ENCODE data around the gene WNT9B.

Gene WNT9B

GRCh38 chr17:46903762-46904672 lies 52.6 kb downstream of the WNT9B start:
- Histone ChIP-seq H2AFZ (ENCODE audit: low read depth) (no peak overlapping the region), H4K20me1 (ENCODE audit: insufficient read depth) (no peaks in the 10 kb centered on the region), H3K79me2 (ENCODE audit: insufficient read depth, low read depth) (no peaks in the 10 kb centered on the region), H3K36me3 (ENCODE audit: insufficient read depth) (no peaks in the 10 kb centered on the region), H3K9ac (no peak overlapping the region), H3K27me3 (ENCODE audit: insufficient read depth, low read depth) (no peaks in the 10 kb centered on the region), H3K4me3 (IDR thresholded peaks at IDR 0.05; ENCODE audit: insufficient read depth, low read depth, low read length) (no peak overlapping the region), H3K27ac (no peak overlapping the region), H3K4me1 (ENCODE audit: low read depth, poor library complexity, severe bottlenecking) (no peaks in the 10 kb centered on the region), H3K4me2 (no peak overlapping the region)
- no peak for TF ChIP-seq CTCF (conservative IDR thresholded peaks at IDR 0.05; ENCODE audit: low read depth, low read length)

GRCh38 chr17:46908068-46908737 lies 56.8 kb downstream of the WNT9B start:
- no peak overlapping the region for H3K4me3 ChIP-seq (IDR thresholded peaks at IDR 0.05; ENCODE audit: insufficient read depth, low read depth, low read length)
- H3K79me2 ChIP-seq (ENCODE audit: insufficient read depth, low read depth) = no peaks in the 10 kb centered on the region
- TF ChIP-seq CTCF (conservative IDR thresholded peaks at IDR 0.05; ENCODE audit: low read depth, low read length) = no peak
- no peak overlapping the region for H2AFZ ChIP-seq (ENCODE audit: low read depth)
- no peak overlapping the region for H3K9ac ChIP-seq
- H3K4me1 ChIP-seq (ENCODE audit: low read depth, poor library complexity, severe bottlenecking) = no peaks in the 10 kb centered on the region
- no peak overlapping the region for H3K4me2 ChIP-seq
- H3K36me3 ChIP-seq (ENCODE audit: insufficient read depth) = no peaks in the 10 kb centered on the region
- H3K27me3 ChIP-seq (ENCODE audit: insufficient read depth, low read depth) = no peaks in the 10 kb centered on the region
- H4K20me1 ChIP-seq (ENCODE audit: insufficient read depth) = no peaks in the 10 kb centered on the region
- H3K27ac ChIP-seq = no peak overlapping the region

GRCh38 chr17:46910179-46910927 lies 59.0 kb downstream of the WNT9B start:
- Histone ChIP-seq H4K20me1 (ENCODE audit: insufficient read depth) (no peaks in the 10 kb centered on the region), H3K4me2 (no peak overlapping the region), H2AFZ (ENCODE audit: low read depth) (no peak overlapping the region), H3K27ac (no peak overlapping the region), H3K4me3 (IDR thresholded peaks at IDR 0.05; ENCODE audit: insufficient read depth, low read depth, low read length) (no peak overlapping the region), H3K79me2 (ENCODE audit: insufficient read depth, low read depth) (no peaks in the 10 kb centered on the region), H3K9ac (no peak overlapping the region), H3K27me3 (ENCODE audit: insufficient read depth, low read depth) (no peaks in the 10 kb centered on the region), H3K4me1 (ENCODE audit: low read depth, poor library complexity, severe bottlenecking) (no peaks in the 10 kb centered on the region), H3K36me3 (ENCODE audit: insufficient read depth) (no peaks in the 10 kb centered on the region)
- no peak for TF ChIP-seq CTCF (conservative IDR thresholded peaks at IDR 0.05; ENCODE audit: low read depth, low read length)

GRCh38 chr17:46911311-46911710 lies 59.9 kb downstream of the WNT9B start:
- no peak overlapping the region for H3K4me3 ChIP-seq (IDR thresholded peaks at IDR 0.05; ENCODE audit: insufficient read depth, low read depth, low read length)
- H3K27me3 ChIP-seq (ENCODE audit: insufficient read depth, low read depth) = no peaks in the 10 kb centered on the region
- H3K27ac ChIP-seq = no peak overlapping the region
- no peaks in the 10 kb centered on the region for H3K36me3 ChIP-seq (ENCODE audit: insufficient read depth)
- H2AFZ ChIP-seq (ENCODE audit: low read depth) = no peak overlapping the region
- TF ChIP-seq CTCF (conservative IDR thresholded peaks at IDR 0.05; ENCODE audit: low read depth, low read length) = no peak
- H3K79me2 ChIP-seq (ENCODE audit: insufficient read depth, low read depth) = no peaks in the 10 kb centered on the region
- H3K4me1 ChIP-seq (ENCODE audit: low read depth, poor library complexity, severe bottlenecking) = peaks cover 5% of the 10 kb centered on the region
- no peak overlapping the region for H3K4me2 ChIP-seq
- H3K9ac ChIP-seq = no peak overlapping the region
- H4K20me1 ChIP-seq (ENCODE audit: insufficient read depth) = no peaks in the 10 kb centered on the region
